ENCODE data around the gene SSBP3. TPM values are rescaled to one million over a fixed set of nuclear protein-coding genes. Genes with fewer than 3 reads are reported as not detected.
"Not testable (repeated sequence)": the region's sequence is repeated elsewhere in the genome, so short reads cannot be mapped to it uniquely, and the experiment has no call there.

SSBP3 gene
- total RNA-seq (2014; rRNA removed; shearing (Covaris generic)), result 98.0 and 109 TPM in 2 replicates

DNA sequence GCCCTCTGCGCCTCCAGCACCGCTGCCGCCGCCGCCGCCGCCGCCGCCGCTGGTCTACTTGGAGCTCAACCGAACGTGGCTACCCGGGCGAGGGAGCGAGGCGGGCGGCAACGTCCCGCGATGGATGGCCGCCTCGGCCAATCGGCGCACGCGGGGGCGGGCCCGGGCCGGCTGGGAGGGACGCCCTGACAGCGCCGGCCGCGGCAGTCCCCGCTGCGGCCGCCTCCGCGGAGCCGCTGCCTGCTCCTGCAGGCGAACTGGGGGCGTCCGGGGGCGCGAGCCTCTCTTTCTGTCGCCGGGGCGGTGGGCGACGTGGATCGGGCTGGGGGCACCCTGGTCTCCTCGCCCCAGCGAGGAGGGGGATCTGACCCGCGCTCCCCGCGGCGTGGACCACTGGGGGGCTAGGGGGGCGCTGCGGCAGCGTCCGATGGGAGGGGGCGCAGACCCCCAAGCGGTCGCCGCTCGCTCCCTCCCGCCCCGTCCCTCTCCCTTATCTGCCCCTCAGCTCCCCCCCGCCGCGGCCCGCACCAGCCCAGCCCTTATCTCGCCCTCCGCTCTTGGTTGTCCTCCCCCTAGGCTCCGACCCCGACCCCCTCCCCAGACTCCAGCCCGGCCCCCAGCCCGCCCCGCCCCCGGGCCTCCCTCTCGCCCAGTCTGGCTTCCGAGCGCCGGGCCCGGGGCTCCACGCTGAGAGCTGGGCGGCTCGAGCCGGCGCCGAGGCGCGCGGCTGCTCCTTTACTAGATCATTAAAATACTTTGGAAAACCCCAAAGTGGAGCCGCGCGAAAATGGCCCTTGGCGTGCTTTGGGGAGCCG, at the start of gene SSBP3:
Gene SSBP3, minus strand, starts transcription at position 56 of the 815 bp plus-strand sequence.
- Histone ChIP-seq H3K36me3 (replicated peaks; ENCODE audit: control insufficient read depth, insufficient read depth, low read length) (peaks cover 9% of the 10 kb centered on the region), H3K27me3 (ENCODE audit: control insufficient read depth, insufficient read depth, low read length) (no peaks in the 10 kb centered on the region), H3K4me3 (ENCODE audit: insufficient read depth, low read depth, low read length) (peak within 1 kb of the TSS; percentile 92)
- peak; percentile 100 for DNase-seq

- DNase-seq, result no peak
- Histone ChIP-seq H3K4me3 (ENCODE audit: insufficient read depth, low read depth, low read length) (no peak overlapping the region), H3K36me3 (replicated peaks; ENCODE audit: control insufficient read depth, insufficient read depth, low read length) (no peaks in the 10 kb centered on the region)
These were observed 47.3 kb upstream of the SSBP3 start for GRCh38 chr1:54453509-54453908.

GRCh38 chr1:54453022-54453421, 46.8 kb upstream of the SSBP3 start:
- no peak for DNase-seq
- no peak overlapping the region for H3K4me3 ChIP-seq (ENCODE audit: insufficient read depth, low read depth, low read length)

More at GRCh38 chr1:54453509-54453908, 47.3 kb upstream of the SSBP3 start:
- H3K27me3 ChIP-seq (ENCODE audit: control insufficient read depth, insufficient read depth, low read length), result no peaks in the 10 kb centered on the region

GRCh38 chr1:54449431-54449830, 43.2 kb upstream of the SSBP3 start:
- H3K4me3 ChIP-seq (ENCODE audit: insufficient read depth, low read depth, low read length); H3K36me3 ChIP-seq (replicated peaks; ENCODE audit: control insufficient read depth, insufficient read depth, low read length); H3K27me3 ChIP-seq (ENCODE audit: control insufficient read depth, insufficient read depth, low read length); DNase-seq: not testable (repeated sequence)

More at GRCh38 chr1:54453022-54453421, 46.8 kb upstream of the SSBP3 start:
- no peaks in the 10 kb centered on the region for H3K27me3 ChIP-seq (ENCODE audit: control insufficient read depth, insufficient read depth, low read length)
- no peaks in the 10 kb centered on the region for H3K36me3 ChIP-seq (replicated peaks; ENCODE audit: control insufficient read depth, insufficient read depth, low read length)

GRCh38 chr1:54448801-54449200, 42.6 kb upstream of the SSBP3 start:
- not testable (repeated sequence) for H3K36me3 ChIP-seq (replicated peaks; ENCODE audit: control insufficient read depth, insufficient read depth, low read length); H3K27me3 ChIP-seq (ENCODE audit: control insufficient read depth, insufficient read depth, low read length); DNase-seq; H3K4me3 ChIP-seq (ENCODE audit: insufficient read depth, low read depth, low read length)

GRCh38 chr1:54447081-54447480, 40.9 kb upstream of the SSBP3 start:
- not testable (repeated sequence) for DNase-seq; H3K4me3 ChIP-seq (ENCODE audit: insufficient read depth, low read depth, low read length); H3K36me3 ChIP-seq (replicated peaks; ENCODE audit: control insufficient read depth, insufficient read depth, low read length); H3K27me3 ChIP-seq (ENCODE audit: control insufficient read depth, insufficient read depth, low read length)

DNA sequence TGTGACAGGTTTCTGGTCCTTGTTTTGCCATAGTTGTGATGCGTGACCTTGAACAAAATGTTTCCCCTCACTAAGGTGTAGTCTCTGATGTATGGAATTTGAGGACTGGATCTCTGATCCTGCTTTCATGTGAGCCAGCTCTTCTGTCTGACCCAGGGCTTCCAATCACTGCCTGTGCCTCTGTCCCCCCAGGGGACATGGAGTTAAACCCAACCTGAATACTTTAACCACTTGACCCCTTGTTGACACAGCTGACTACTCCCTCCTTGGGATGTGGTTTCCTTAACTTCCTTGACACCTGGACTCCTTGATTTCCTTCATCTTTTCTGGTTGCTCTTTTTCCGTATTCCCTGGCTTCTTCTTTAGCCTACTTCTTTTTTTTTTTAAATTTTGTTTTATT, 36.0 kb upstream of the SSBP3 start:
- no peak overlapping the region for H3K4me3 ChIP-seq (ENCODE audit: insufficient read depth, low read depth, low read length)
- peak; percentile 50 for DNase-seq
- no peaks in the 10 kb centered on the region for H3K27me3 ChIP-seq (ENCODE audit: control insufficient read depth, insufficient read depth, low read length)
- no peaks in the 10 kb centered on the region for H3K36me3 ChIP-seq (replicated peaks; ENCODE audit: control insufficient read depth, insufficient read depth, low read length)

- peak; percentile 51 for DNase-seq
- H3K36me3 ChIP-seq (replicated peaks; ENCODE audit: control insufficient read depth, insufficient read depth, low read length), result no peaks in the 10 kb centered on the region
- H3K27me3 ChIP-seq (ENCODE audit: control insufficient read depth, insufficient read depth, low read length), result no peaks in the 10 kb centered on the region
- H3K4me3 ChIP-seq (ENCODE audit: insufficient read depth, low read depth, low read length), result no peak overlapping the region
These were observed 33.5 kb upstream of the SSBP3 start for GRCh38 chr1:54439550-54440223.

DNA sequence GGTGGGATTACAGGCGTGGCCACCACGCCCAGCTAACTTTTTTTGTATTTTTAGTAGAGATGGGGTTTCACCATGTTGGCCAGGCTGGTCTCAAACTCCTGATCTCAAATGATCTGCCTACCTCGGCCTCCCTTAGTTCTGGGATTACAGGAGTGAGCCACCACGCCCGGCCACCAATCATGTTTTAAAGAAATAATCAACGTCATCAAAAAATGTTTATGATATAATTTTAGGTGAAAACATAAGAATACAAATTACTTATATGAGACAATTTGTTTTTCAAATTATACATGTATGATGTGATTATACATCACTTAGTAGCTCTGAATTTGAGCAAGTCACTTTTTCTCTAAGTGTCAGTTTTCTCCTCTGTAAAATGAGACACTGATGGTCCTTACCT, 31.6 kb upstream of the SSBP3 start:
- Histone ChIP-seq H3K4me3 (ENCODE audit: insufficient read depth, low read depth, low read length) (no peak overlapping the region), H3K27me3 (ENCODE audit: control insufficient read depth, insufficient read depth, low read length) (no peaks in the 10 kb centered on the region), H3K36me3 (replicated peaks; ENCODE audit: control insufficient read depth, insufficient read depth, low read length) (no peaks in the 10 kb centered on the region)
- no peak for DNase-seq

GRCh38 chr1:54436826-54437225, 30.6 kb upstream of the SSBP3 start:
- Histone ChIP-seq H3K4me3 (ENCODE audit: insufficient read depth, low read depth, low read length) (no peak overlapping the region), H3K27me3 (ENCODE audit: control insufficient read depth, insufficient read depth, low read length) (no peaks in the 10 kb centered on the region), H3K36me3 (replicated peaks; ENCODE audit: control insufficient read depth, insufficient read depth, low read length) (no peaks in the 10 kb centered on the region)
- DNase-seq, result no peak

- DNase-seq, result no peak
- H3K27me3 ChIP-seq (ENCODE audit: control insufficient read depth, insufficient read depth, low read length), result no peaks in the 10 kb centered on the region
These were observed 23.6 kb upstream of the SSBP3 start for GRCh38 chr1:54429838-54430237.

GRCh38 chr1:54428837-54429518, 22.8 kb upstream of the SSBP3 start:
- Histone ChIP-seq H3K4me3 (ENCODE audit: insufficient read depth, low read depth, low read length) (no peak overlapping the region), H3K36me3 (replicated peaks; ENCODE audit: control insufficient read depth, insufficient read depth, low read length) (no peaks in the 10 kb centered on the region), H3K27me3 (ENCODE audit: control insufficient read depth, insufficient read depth, low read length) (no peaks in the 10 kb centered on the region)
- no peak for DNase-seq

More at GRCh38 chr1:54429838-54430237, 23.6 kb upstream of the SSBP3 start:
- H3K4me3 ChIP-seq (ENCODE audit: insufficient read depth, low read depth, low read length), result no peak overlapping the region
- no peaks in the 10 kb centered on the region for H3K36me3 ChIP-seq (replicated peaks; ENCODE audit: control insufficient read depth, insufficient read depth, low read length)

GRCh38 chr1:54425152-54425584, 19.0 kb upstream of the SSBP3 start:
- Histone ChIP-seq H3K4me3 (ENCODE audit: insufficient read depth, low read depth, low read length) (no peak overlapping the region), H3K36me3 (replicated peaks; ENCODE audit: control insufficient read depth, insufficient read depth, low read length) (no peaks in the 10 kb centered on the region), H3K27me3 (ENCODE audit: control insufficient read depth, insufficient read depth, low read length) (no peaks in the 10 kb centered on the region)
- no peak for DNase-seq

DNA sequence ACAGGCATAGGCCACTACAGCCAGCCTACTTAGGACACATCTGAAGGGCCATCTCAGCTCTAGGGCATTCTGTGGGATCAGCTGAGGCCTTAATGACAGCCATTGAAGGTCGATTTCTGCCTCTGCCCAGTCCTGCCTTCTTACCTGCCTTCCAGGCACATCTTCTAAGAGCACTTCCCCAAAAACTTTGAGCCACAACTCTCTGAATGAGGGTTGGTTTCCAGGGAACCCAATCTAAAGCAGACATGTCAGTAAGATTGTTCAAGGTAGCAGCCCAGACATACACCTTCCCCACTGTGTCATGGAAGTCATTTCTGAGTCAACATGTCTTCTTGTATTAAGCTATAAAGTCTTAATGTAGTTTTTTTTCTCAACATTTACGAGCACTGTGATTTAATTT, 18.2 kb upstream of the SSBP3 start:
- no peak for DNase-seq
- no peak overlapping the region for H3K4me3 ChIP-seq (ENCODE audit: insufficient read depth, low read depth, low read length)
- no peaks in the 10 kb centered on the region for H3K27me3 ChIP-seq (ENCODE audit: control insufficient read depth, insufficient read depth, low read length)
- H3K36me3 ChIP-seq (replicated peaks; ENCODE audit: control insufficient read depth, insufficient read depth, low read length), result no peaks in the 10 kb centered on the region
